ENCODE measurements around the gene MPHOSPH9.

Gene MPHOSPH9

GRCh38 chr12:123263196-123263817, 30.4 kb upstream of the MPHOSPH9 start:
- H3K79me2 ChIP-seq (ENCODE audit: insufficient read depth, low read length), result peaks cover 19% of the 10 kb centered on the region
- DNase-seq (no peak), ATAC-seq (ENCODE audit: insufficient read depth, low read depth) (no peak)
- no peak overlapping the region for H2AFZ ChIP-seq (ENCODE audit: low read depth, low read length)
- H3K36me3 ChIP-seq (ENCODE audit: insufficient read depth, low read length), result peaks cover 80% of the 10 kb centered on the region
- H3K27ac ChIP-seq (ENCODE audit: low read length), result no peak overlapping the region
- H3K4me2 ChIP-seq (ENCODE audit: insufficient read depth, low read length), result no peak overlapping the region
- H4K20me1 ChIP-seq (ENCODE audit: insufficient read depth, low read length), result peaks cover 12% of the 10 kb centered on the region; the same call in 1 of the 2 replicates
- H3K27me3 ChIP-seq (ENCODE audit: insufficient read depth, low read length, poor library complexity), result no peaks in the 10 kb centered on the region
- peaks cover 2% of the 10 kb centered on the region; the same call in 1 of the 2 replicates for H3K4me1 ChIP-seq (ENCODE audit: insufficient read depth, low read length)
- no peak overlapping the region for H3K4me3 ChIP-seq (ENCODE audit: low read depth in 1 of 2, low read length in 2 of 2)
- TF ChIP-seq EZH2 (IDR thresholded peaks at IDR 0.05; ENCODE audit: borderline replicate concordance, low read depth, low read length, severe bottlenecking), result no peak
- TF ChIP-seq, protein P1, sequence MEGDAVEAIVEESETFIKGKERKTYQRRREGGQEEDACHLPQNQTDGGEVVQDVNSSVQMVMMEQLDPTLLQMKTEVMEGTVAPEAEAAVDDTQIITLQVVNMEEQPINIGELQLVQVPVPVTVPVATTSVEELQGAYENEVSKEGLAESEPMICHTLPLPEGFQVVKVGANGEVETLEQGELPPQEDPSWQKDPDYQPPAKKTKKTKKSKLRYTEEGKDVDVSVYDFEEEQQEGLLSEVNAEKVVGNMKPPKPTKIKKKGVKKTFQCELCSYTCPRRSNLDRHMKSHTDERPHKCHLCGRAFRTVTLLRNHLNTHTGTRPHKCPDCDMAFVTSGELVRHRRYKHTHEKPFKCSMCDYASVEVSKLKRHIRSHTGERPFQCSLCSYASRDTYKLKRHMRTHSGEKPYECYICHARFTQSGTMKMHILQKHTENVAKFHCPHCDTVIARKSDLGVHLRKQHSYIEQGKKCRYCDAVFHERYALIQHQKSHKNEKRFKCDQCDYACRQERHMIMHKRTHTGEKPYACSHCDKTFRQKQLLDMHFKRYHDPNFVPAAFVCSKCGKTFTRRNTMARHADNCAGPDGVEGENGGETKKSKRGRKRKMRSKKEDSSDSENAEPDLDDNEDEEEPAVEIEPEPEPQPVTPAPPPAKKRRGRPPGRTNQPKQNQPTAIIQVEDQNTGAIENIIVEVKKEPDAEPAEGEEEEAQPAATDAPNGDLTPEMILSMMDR (IDR thresholded peaks at IDR 0.05; ENCODE audit: borderline replicate concordance, extremely low read depth, low read length, poor library complexity, severe bottlenecking), result no peak
- H3K9ac ChIP-seq (ENCODE audit: low read depth, low read length), result no peak overlapping the region
- H3K9me3 ChIP-seq (ENCODE audit: insufficient read depth, low read length, severe bottlenecking), result no peaks in the 10 kb centered on the region

GRCh38 chr12:123261196-123261595, 28.3 kb upstream of the MPHOSPH9 start:
- H3K27ac ChIP-seq (ENCODE audit: low read length), result no peak overlapping the region
- no peak for TF ChIP-seq EZH2 (IDR thresholded peaks at IDR 0.05; ENCODE audit: borderline replicate concordance, low read depth, low read length, severe bottlenecking)
- TF ChIP-seq, protein P1 (IDR thresholded peaks at IDR 0.05; ENCODE audit: borderline replicate concordance, extremely low read depth, low read length, poor library complexity, severe bottlenecking), result no peak

GRCh38 chr12:123260081-123260480, 27.1 kb upstream of the MPHOSPH9 start:
- peaks cover 82% of the 10 kb centered on the region for H3K36me3 ChIP-seq (ENCODE audit: insufficient read depth, low read length)
- H3K79me2 ChIP-seq (ENCODE audit: insufficient read depth, low read length), result peaks cover 3% of the 10 kb centered on the region; the same call in 1 of the 2 replicates
- no peak for TF ChIP-seq EZH2 (IDR thresholded peaks at IDR 0.05; ENCODE audit: borderline replicate concordance, low read depth, low read length, severe bottlenecking)
- TF ChIP-seq, protein P1 (IDR thresholded peaks at IDR 0.05; ENCODE audit: borderline replicate concordance, extremely low read depth, low read length, poor library complexity, severe bottlenecking), result no peak
- peaks cover 4% of the 10 kb centered on the region; the same call in 1 of the 2 replicates for H4K20me1 ChIP-seq (ENCODE audit: insufficient read depth, low read length)
- H3K4me2 ChIP-seq (ENCODE audit: insufficient read depth, low read length), result no peak overlapping the region
- no peak for ATAC-seq (ENCODE audit: insufficient read depth, low read depth)
- no peak overlapping the region for H3K4me3 ChIP-seq (ENCODE audit: low read depth in 1 of 2, low read length in 2 of 2)
- no peak overlapping the region for H2AFZ ChIP-seq (ENCODE audit: low read depth, low read length)
- no peaks in the 10 kb centered on the region for H3K27me3 ChIP-seq (ENCODE audit: insufficient read depth, low read length, poor library complexity)
- DNase-seq, result no peak
- H3K4me1 ChIP-seq (ENCODE audit: insufficient read depth, low read length), result no peaks in the 10 kb centered on the region
- no peak overlapping the region for H3K27ac ChIP-seq (ENCODE audit: low read length)
- H3K9me3 ChIP-seq (ENCODE audit: insufficient read depth, low read length, severe bottlenecking), result no peaks in the 10 kb centered on the region
- no peak overlapping the region for H3K9ac ChIP-seq (ENCODE audit: low read depth, low read length)

More at GRCh38 chr12:123261196-123261595, 28.3 kb upstream of the MPHOSPH9 start:
- Histone ChIP-seq H3K4me1 (ENCODE audit: insufficient read depth, low read length) (no peaks in the 10 kb centered on the region), H3K79me2 (ENCODE audit: insufficient read depth, low read length) (peaks cover 3% of the 10 kb centered on the region; the same call in 1 of the 2 replicates), H2AFZ (ENCODE audit: low read depth, low read length) (no peak overlapping the region), H4K20me1 (ENCODE audit: insufficient read depth, low read length) (peaks cover 4% of the 10 kb centered on the region; the same call in 1 of the 2 replicates), H3K4me3 (ENCODE audit: low read depth in 1 of 2, low read length in 2 of 2) (no peak overlapping the region), H3K9me3 (ENCODE audit: insufficient read depth, low read length, severe bottlenecking) (no peaks in the 10 kb centered on the region), H3K27me3 (ENCODE audit: insufficient read depth, low read length, poor library complexity) (no peaks in the 10 kb centered on the region), H3K36me3 (ENCODE audit: insufficient read depth, low read length) (peaks cover 84% of the 10 kb centered on the region), H3K9ac (ENCODE audit: low read depth, low read length) (no peak overlapping the region), H3K4me2 (ENCODE audit: insufficient read depth, low read length) (no peak overlapping the region)
- no peak for ATAC-seq (ENCODE audit: insufficient read depth, low read depth)
- no peak for DNase-seq

All from DND-41 (cell line).